ENCODE measurements around the gene KLHL33. TPM values are rescaled to one million over a fixed set of nuclear protein-coding genes. Genes with fewer than 3 reads are reported as not detected.

Gene KLHL33
- total and polyA plus RNA-seq, 10 of the 15 experiments (the other 5 are each of a cell fraction or from before 2014, with no cell fraction given): 0.01 to 0.16 (median 0.04) TPM; not detected in 5

GRCh38 chr14:20427231-20428009 lies 8.5 kb downstream of the KLHL33 start (continued):
- TF ChIP-seq SKIL (IDR thresholded peaks at IDR 0.05; ENCODE audit: low read depth, poor library complexity, severe bottlenecking) (peak; percentile 64), CHD2 (IDR thresholded peaks at IDR 0.05; ENCODE audit: borderline replicate concordance, low read depth, low read length) (0 out of 2 replicates have a peak, but pooled peaks have one; percentile 21), ETV6 (conservative IDR thresholded peaks at IDR 0.05 in 1 of 2, IDR thresholded peaks at IDR 0.05 in 1 of 2; ENCODE audit: borderline replicate concordance in 1 of 2, low read depth in 1 of 2) (peak in 1 of 2 experiments; percentile 98; a peak in 2 of 4 replicates), NFIC (IDR thresholded peaks at IDR 0.05; ENCODE audit: low read depth, low read length) (peak; percentile 91), POLR2AphosphoS2 (IDR thresholded peaks at IDR 0.05; ENCODE audit: low read depth, low read length) (no peak), NR2C2 (IDR thresholded peaks at IDR 0.05; ENCODE audit: borderline replicate concordance, control insufficient read depth, insufficient read length, low read depth) (no peak), USF1 (IDR thresholded peaks at IDR 0.05; ENCODE audit: borderline replicate concordance, extremely low read length, insufficient read depth, low read depth, low read length) (no peak), TCF12 (IDR thresholded peaks at IDR 0.05; ENCODE audit: low read depth, low read length) (0 out of 2 replicates have a peak, but pooled peaks have one; percentile 54), IRF4 (IDR thresholded peaks at IDR 0.05; ENCODE audit: low read depth, low read length) (peak; percentile 86), CREM (IDR thresholded peaks at IDR 0.05; ENCODE audit: low read depth) (peak; percentile 40; the same call in 1 of the 2 replicates), CBX3 (IDR thresholded peaks at IDR 0.05; ENCODE audit: borderline replicate concordance, low read depth) (no peak), MYB (IDR thresholded peaks at IDR 0.05; ENCODE audit: borderline replicate concordance, low read depth, low read length) (peak; percentile 47; the same call in 1 of the 2 replicates), BCL3 (IDR thresholded peaks at IDR 0.05; ENCODE audit: borderline replicate concordance, insufficient read depth, low read depth, low read length, poor library complexity, severe bottlenecking) (peak; percentile 54), SPI1 (IDR thresholded peaks at IDR 0.05; ENCODE audit: borderline replicate concordance, insufficient read depth, low read depth, low read length) (peak; percentile 95), TCF3 (IDR thresholded peaks at IDR 0.05; ENCODE audit: borderline replicate concordance, insufficient read depth, low read depth, low read length) (0 out of 2 replicates have a peak, but pooled peaks have one; percentile 47), GATAD2B (conservative IDR thresholded peaks at IDR 0.05; ENCODE audit: low read depth) (peak; percentile 58; the same call in 1 of the 2 replicates), PAX5 (IDR thresholded peaks at IDR 0.05; ENCODE audit: borderline replicate concordance, low read depth, low read length) (peak; percentile 61; the same call in 1 of the 2 replicates), MEF2A (IDR thresholded peaks at IDR 0.05; ENCODE audit: insufficient read depth, low read depth, low read length) (peak; percentile 97), ATF2 (IDR thresholded peaks at IDR 0.05; ENCODE audit: low read length) (peak; percentile 76; the same call in 1 of the 2 replicates), EP300 (IDR thresholded peaks at IDR 0.05; ENCODE audit: borderline replicate concordance in 1 of 2, control insufficient read depth in 1 of 2, low read depth in 2 of 2, low read length in 2 of 2) (peak; percentile 42 to 74; a peak in 2 of 4 replicates), ZNF274 (IDR thresholded peaks at IDR 0.05; ENCODE audit: insufficient read depth, insufficient read length) (no peak), SMC3 (IDR thresholded peaks at IDR 0.05; ENCODE audit: borderline replicate concordance, low read length) (no peak)

Measured in GM12878 (cell line).